ENCODE measurements around the gene NTN5. TPM values are rescaled to one million over a fixed set of nuclear protein-coding genes. Genes with fewer than 3 reads are reported as not detected.
"Not testable (repeated sequence)": the region's sequence is repeated elsewhere in the genome, so short reads cannot be mapped to it uniquely, and the experiment has no call there.

The NTN5 gene
- total RNA-seq, 1 donor from 2014 or later, result 0.11 TPM

DNA sequence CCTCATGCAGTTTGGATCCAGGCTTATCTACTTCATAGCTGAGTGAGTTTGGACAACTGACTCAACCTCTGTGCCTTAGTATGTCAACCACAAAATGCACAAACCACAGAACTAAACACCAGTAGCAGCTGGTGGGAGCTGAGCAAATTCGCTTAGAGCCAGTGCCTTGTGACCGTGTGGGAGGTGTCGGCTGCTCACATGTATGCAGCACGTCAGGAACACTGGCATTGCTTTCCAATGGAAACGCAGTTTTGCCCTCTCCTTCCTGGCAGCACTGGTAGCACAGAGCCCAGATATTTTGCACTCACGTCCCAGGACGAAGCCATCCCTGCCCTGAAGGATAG lies 8.3 kb upstream of the NTN5 start:
- H3K4me3 ChIP-seq, result no peak overlapping the region
- H3K27ac ChIP-seq (replicated peaks), result no peak overlapping the region
- no peaks in the 10 kb centered on the region for H3K27me3 ChIP-seq (ENCODE audit: low read depth)
- TF ChIP-seq CTCF (IDR thresholded peaks at IDR 0.05; ENCODE audit: borderline replicate concordance), result no peak
- DNase-seq, result no peak
- intact Hi-C loops (cut with micrococcal nuclease), result no loop called here
- no peaks in the 10 kb centered on the region for H3K36me3 ChIP-seq
- no peaks in the 10 kb centered on the region for H3K4me1 ChIP-seq
- no peaks in the 10 kb centered on the region for H3K9me3 ChIP-seq (replicated peaks)

GRCh38 chr19:48680436-48681126 lies 7.8 kb upstream of the NTN5 start:
- H3K9me3 ChIP-seq (replicated peaks), result no peaks in the 10 kb centered on the region
- H3K27ac ChIP-seq (replicated peaks), result no peak overlapping the region
- H3K4me3 ChIP-seq, result no peak overlapping the region
- H3K4me1 ChIP-seq, result peaks cover 2% of the 10 kb centered on the region
- H3K36me3 ChIP-seq, result no peaks in the 10 kb centered on the region
- no peak for DNase-seq
- intact Hi-C loops (cut with micrococcal nuclease), result no loop called here
- TF ChIP-seq CTCF (IDR thresholded peaks at IDR 0.05; ENCODE audit: borderline replicate concordance), result no peak
- no peaks in the 10 kb centered on the region for H3K27me3 ChIP-seq (ENCODE audit: low read depth)

DNA sequence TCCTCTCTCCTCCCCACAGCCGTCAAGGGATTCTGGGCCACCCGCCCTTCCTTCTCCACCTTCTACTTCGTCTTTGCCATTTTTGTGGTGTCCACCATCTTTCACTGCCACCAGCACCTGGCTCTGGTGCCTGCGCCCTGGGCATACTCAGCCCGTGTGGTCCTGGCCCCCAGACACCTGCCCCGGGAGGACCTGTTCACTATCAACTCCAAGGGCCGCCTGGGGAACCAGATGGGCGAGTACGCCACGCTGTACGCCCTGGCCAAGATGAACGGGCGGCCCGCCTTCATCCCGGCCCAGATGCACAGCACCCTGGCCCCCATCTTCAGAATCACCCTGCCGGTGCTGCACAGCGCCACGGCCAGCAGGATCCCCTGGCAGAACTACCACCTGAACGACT lies 7.2 kb upstream of the NTN5 start:
- intact Hi-C loops (cut with micrococcal nuclease), result not testable (repeated sequence)

GRCh38 chr19:48678201-48678600 lies 5.4 kb upstream of the NTN5 start:
- intact Hi-C loops (cut with micrococcal nuclease), result no loop called here
- no peaks in the 10 kb centered on the region for H3K9me3 ChIP-seq (replicated peaks)
- DNase-seq, result no peak
- H3K4me3 ChIP-seq, result no peak overlapping the region
- no peak overlapping the region for H3K27ac ChIP-seq (replicated peaks)
- peaks cover 9% of the 10 kb centered on the region for H3K4me1 ChIP-seq
- H3K27me3 ChIP-seq (ENCODE audit: low read depth), result no peaks in the 10 kb centered on the region
- no peaks in the 10 kb centered on the region for H3K36me3 ChIP-seq
- TF ChIP-seq CTCF (IDR thresholded peaks at IDR 0.05; ENCODE audit: borderline replicate concordance), result no peak

More for the DNA sequence above, 7.2 kb upstream of the NTN5 start:
- H3K36me3 ChIP-seq; H3K4me1 ChIP-seq; DNase-seq; H3K27me3 ChIP-seq (ENCODE audit: low read depth); H3K9me3 ChIP-seq (replicated peaks); H3K27ac ChIP-seq (replicated peaks); H3K4me3 ChIP-seq: not testable (repeated sequence)

- H3K9me3 ChIP-seq (replicated peaks), result no peaks in the 10 kb centered on the region
- no peak overlapping the region for H3K27ac ChIP-seq (replicated peaks)
- intact Hi-C loops (cut with micrococcal nuclease), result no loop called here
- DNase-seq, result no peak
- H3K4me3 ChIP-seq, result no peak overlapping the region
- no peaks in the 10 kb centered on the region for H3K27me3 ChIP-seq (ENCODE audit: low read depth)
- peaks cover 9% of the 10 kb centered on the region for H3K4me1 ChIP-seq
- TF ChIP-seq CTCF (IDR thresholded peaks at IDR 0.05; ENCODE audit: borderline replicate concordance), result no peak
- H3K36me3 ChIP-seq, result no peaks in the 10 kb centered on the region
These were observed 4.1 kb upstream of the NTN5 start for GRCh38 chr19:48676887-48677286.

DNA sequence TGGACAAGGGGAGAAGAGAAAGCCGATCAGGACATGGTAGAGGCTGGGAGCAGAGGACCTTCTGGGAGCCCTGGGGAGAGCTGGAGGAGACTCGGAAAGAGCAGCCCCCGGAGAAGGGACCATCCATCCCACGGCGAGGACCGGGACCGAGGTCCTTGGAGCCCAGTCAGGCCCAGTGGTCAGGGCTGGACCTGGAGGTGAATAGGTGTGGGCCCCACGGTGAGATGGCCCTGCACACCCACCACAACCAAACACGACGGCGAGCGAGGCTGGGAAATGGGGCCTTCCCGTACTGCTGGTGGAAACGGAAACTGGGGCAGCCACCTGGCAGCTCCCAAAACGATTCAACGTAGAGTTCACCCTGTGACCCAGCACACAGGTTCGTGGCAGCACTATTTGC lies 3.7 kb upstream of the NTN5 start:
- Histone ChIP-seq H3K27ac (replicated peaks) (no peak overlapping the region), H3K36me3 (no peaks in the 10 kb centered on the region), H3K27me3 (ENCODE audit: low read depth) (no peaks in the 10 kb centered on the region), H3K9me3 (replicated peaks) (no peaks in the 10 kb centered on the region), H3K4me1 (peaks cover 9% of the 10 kb centered on the region), H3K4me3 (no peak overlapping the region)
- no peak for TF ChIP-seq CTCF (IDR thresholded peaks at IDR 0.05; ENCODE audit: borderline replicate concordance)
- no peak for DNase-seq
- intact Hi-C loops (cut with micrococcal nuclease), result no loop called here

Measured in left ventricle myocardium inferior (tissue), 1 donor.